WI38 (cell line): ENCODE measurements around the gene CACNA1H.

Experiments
- H3K4me3 ChIP-seq: 2 replicates; pipeline ENCODE4 v1.5.1; 2011; ENCODE audit warnings: low read depth, mild to moderate bottlenecking, control low read depth, low read length
- CTCF ChIP-seq: IDR thresholded peaks from 2 replicates; pipeline ENCODE4 v1.5.1; 2012; ENCODE audit warnings: low read depth, mild to moderate bottlenecking, control low read depth, low read length

The CACNA1H gene

GRCh38 chr16:1108299-1109252 is 44.3 kb upstream of the CACNA1H start:
- TF ChIP-seq CTCF, result no peak
- H3K4me3 ChIP-seq, result no peak overlapping the region

- no peak overlapping the region for H3K4me3 ChIP-seq
- TF ChIP-seq CTCF, result no peak
Observed at GRCh38 chr16:1109648-1110047, 43.3 kb upstream of the CACNA1H start.

- TF ChIP-seq CTCF, result no peak
- no peak overlapping the region for H3K4me3 ChIP-seq
Observed at GRCh38 chr16:1112506-1113184, 40.3 kb upstream of the CACNA1H start.

- H3K4me3 ChIP-seq, result no peak overlapping the region
- TF ChIP-seq CTCF, result no peak
Observed at GRCh38 chr16:1113489-1113888, 39.4 kb upstream of the CACNA1H start.

GRCh38 chr16:1113889-1114526 is 38.9 kb upstream of the CACNA1H start:
- TF ChIP-seq CTCF, result no peak

GRCh38 chr16:1116693-1117077 is 36.2 kb upstream of the CACNA1H start:
- H3K4me3 ChIP-seq, result no peak overlapping the region
- TF ChIP-seq CTCF, result no peak

More at GRCh38 chr16:1113889-1114526, 38.9 kb upstream of the CACNA1H start:
- H3K4me3 ChIP-seq, result no peak overlapping the region
